Fibroblast of skin of left biceps (primary cell): Measurements from ENCODE around the gene LCOR.
"Not testable (repeated sequence)": the region's sequence is repeated elsewhere in the genome, so short reads cannot be mapped to it uniquely, and the experiment has no call there.

Experiments used
- DNase-seq, 2 experiments: peaks; one replicate each; pipeline ENCODE4 v3.0.0-alpha.2; 2013; ENCODE audit warnings: low read depth in 2 of 2

Gene LCOR

GRCh38 chr10:97031459-97031858 lies 199.4 kb downstream of the LCOR start:
- no peak for DNase-seq

GRCh38 chr10:97032624-97033023 lies 200.5 kb downstream of the LCOR start:
- no peak for DNase-seq

GRCh38 chr10:97033841-97034240 lies 201.7 kb downstream of the LCOR start:
- not testable (repeated sequence) for DNase-seq

- no peak for DNase-seq
These were observed 202.2 kb downstream of the LCOR start for GRCh38 chr10:97034301-97034700.

GRCh38 chr10:97034958-97035769 lies 203.1 kb downstream of the LCOR start:
- DNase-seq = no peak

- peak; percentile 47 to 57 for DNase-seq
These were observed 205.6 kb downstream of the LCOR start for GRCh38 chr10:97037365-97038361.

GRCh38 chr10:97038688-97039087 lies 206.6 kb downstream of the LCOR start:
- no peak for DNase-seq

- no peak for DNase-seq
These were observed 207.6 kb downstream of the LCOR start for GRCh38 chr10:97039538-97040247.

GRCh38 chr10:97040248-97040584 lies 208.1 kb downstream of the LCOR start:
- no peak for DNase-seq

- DNase-seq = no peak
These were observed 208.6 kb downstream of the LCOR start for GRCh38 chr10:97040706-97041105.

- DNase-seq = no peak
These were observed 210.0 kb downstream of the LCOR start for GRCh38 chr10:97042081-97042480.

GRCh38 chr10:97042716-97043562 lies 210.8 kb downstream of the LCOR start:
- no peak for DNase-seq

GRCh38 chr10:97043563-97043855 lies 211.4 kb downstream of the LCOR start:
- no peak for DNase-seq
